ENCODE results near the gene CSNK1D. TPM values are rescaled to one million over a fixed set of nuclear protein-coding genes. Genes with fewer than 3 reads are reported as not detected.

Gene CSNK1D
- total RNA-seq, 2 donors from 2014 or later, result 37.6 to 116 TPM

DNA sequence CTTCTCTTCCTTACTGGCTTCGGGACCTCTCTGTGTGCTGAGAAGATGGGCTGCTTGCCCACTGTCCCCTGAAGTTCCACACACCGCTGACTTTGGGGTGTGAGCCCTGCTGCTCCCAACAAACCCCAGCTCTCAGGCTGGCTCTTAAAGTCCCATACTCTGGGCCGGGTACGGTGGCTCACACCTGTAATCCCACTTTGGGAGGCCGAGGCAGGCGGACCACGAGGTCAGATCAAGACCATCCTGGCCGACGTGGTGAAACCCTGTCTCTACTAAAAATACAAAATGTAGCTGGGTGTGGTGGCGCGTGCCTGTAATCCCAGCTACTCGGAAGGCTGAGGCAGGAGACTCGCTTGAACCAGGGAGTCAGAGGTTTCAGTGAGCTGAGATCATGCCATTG lies 26.7 kb upstream of the CSNK1D start:
- ATAC-seq (no peak), DNase-seq (no peak)
- Histone ChIP-seq H3K27ac (no peak overlapping the region), H3K36me3 (replicated peaks in 1 of 2; ENCODE audit: insufficient read depth in 1 of 2, low read depth in 2 of 2) (no peaks in the 10 kb centered on the region), H3K4me1 (peaks cover 44% of the 10 kb centered on the region), H3K9me3 (no peaks in the 10 kb centered on the region), H3K27me3 (no peaks in the 10 kb centered on the region), H3K4me3 (no peak overlapping the region)
- WGBS, 2 donors, result 91 to 96% methylated on average over 12 to 13 of the region's 13 CpGs
- intact Hi-C loops (cut with DNase I), result no loop called here
- TF ChIP-seq, protein P1, sequence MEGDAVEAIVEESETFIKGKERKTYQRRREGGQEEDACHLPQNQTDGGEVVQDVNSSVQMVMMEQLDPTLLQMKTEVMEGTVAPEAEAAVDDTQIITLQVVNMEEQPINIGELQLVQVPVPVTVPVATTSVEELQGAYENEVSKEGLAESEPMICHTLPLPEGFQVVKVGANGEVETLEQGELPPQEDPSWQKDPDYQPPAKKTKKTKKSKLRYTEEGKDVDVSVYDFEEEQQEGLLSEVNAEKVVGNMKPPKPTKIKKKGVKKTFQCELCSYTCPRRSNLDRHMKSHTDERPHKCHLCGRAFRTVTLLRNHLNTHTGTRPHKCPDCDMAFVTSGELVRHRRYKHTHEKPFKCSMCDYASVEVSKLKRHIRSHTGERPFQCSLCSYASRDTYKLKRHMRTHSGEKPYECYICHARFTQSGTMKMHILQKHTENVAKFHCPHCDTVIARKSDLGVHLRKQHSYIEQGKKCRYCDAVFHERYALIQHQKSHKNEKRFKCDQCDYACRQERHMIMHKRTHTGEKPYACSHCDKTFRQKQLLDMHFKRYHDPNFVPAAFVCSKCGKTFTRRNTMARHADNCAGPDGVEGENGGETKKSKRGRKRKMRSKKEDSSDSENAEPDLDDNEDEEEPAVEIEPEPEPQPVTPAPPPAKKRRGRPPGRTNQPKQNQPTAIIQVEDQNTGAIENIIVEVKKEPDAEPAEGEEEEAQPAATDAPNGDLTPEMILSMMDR (IDR thresholded peaks at IDR 0.05), result no peak
- no peak for TF ChIP-seq POLR2A (IDR thresholded peaks at IDR 0.05)

- TF ChIP-seq, protein P1 (IDR thresholded peaks at IDR 0.05), result no peak
- TF ChIP-seq POLR2A (IDR thresholded peaks at IDR 0.05), result no peak
- ATAC-seq, result no peak
- H3K27ac ChIP-seq, result peak overlapping the region in 1 of 4 donors; percentile 97
- intact Hi-C loops (cut with DNase I), result no loop called here
- DNase-seq, result no peak
- WGBS, 2 donors, result 87 to 91% methylated on average over 10 of the region's 10 CpGs
- no peak overlapping the region for H3K4me3 ChIP-seq
- H3K36me3 ChIP-seq (replicated peaks in 1 of 2; ENCODE audit: insufficient read depth in 1 of 2, low read depth in 2 of 2), result no peaks in the 10 kb centered on the region
- no peaks in the 10 kb centered on the region for H3K27me3 ChIP-seq
- H3K9me3 ChIP-seq, result no peaks in the 10 kb centered on the region
- peaks cover 52% of the 10 kb centered on the region for H3K4me1 ChIP-seq
Measured at GRCh38 chr17:82299452-82299851, 26.0 kb upstream of the CSNK1D start.

GRCh38 chr17:82298538-82299421 lies 25.3 kb upstream of the CSNK1D start:
- no peak for ATAC-seq
- intact Hi-C loops (cut with DNase I), result no loop called here
- no peaks in the 10 kb centered on the region for H3K27me3 ChIP-seq
- TF ChIP-seq POLR2A (IDR thresholded peaks at IDR 0.05), result no peak
- TF ChIP-seq, protein P1 (IDR thresholded peaks at IDR 0.05), result no peak
- H3K36me3 ChIP-seq (replicated peaks in 1 of 2; ENCODE audit: insufficient read depth in 1 of 2, low read depth in 2 of 2), result no peaks in the 10 kb centered on the region
- H3K4me1 ChIP-seq, result peaks cover 59% of the 10 kb centered on the region
- no peaks in the 10 kb centered on the region for H3K9me3 ChIP-seq
- H3K27ac ChIP-seq, result peak overlapping the region; percentile 73 to 99 (median 92)
- no peak for DNase-seq
- no peak overlapping the region for H3K4me3 ChIP-seq
- 70 to 71% methylated on average over 6 to 24 of the region's 27 CpGs for WGBS, 2 donors

DNA sequence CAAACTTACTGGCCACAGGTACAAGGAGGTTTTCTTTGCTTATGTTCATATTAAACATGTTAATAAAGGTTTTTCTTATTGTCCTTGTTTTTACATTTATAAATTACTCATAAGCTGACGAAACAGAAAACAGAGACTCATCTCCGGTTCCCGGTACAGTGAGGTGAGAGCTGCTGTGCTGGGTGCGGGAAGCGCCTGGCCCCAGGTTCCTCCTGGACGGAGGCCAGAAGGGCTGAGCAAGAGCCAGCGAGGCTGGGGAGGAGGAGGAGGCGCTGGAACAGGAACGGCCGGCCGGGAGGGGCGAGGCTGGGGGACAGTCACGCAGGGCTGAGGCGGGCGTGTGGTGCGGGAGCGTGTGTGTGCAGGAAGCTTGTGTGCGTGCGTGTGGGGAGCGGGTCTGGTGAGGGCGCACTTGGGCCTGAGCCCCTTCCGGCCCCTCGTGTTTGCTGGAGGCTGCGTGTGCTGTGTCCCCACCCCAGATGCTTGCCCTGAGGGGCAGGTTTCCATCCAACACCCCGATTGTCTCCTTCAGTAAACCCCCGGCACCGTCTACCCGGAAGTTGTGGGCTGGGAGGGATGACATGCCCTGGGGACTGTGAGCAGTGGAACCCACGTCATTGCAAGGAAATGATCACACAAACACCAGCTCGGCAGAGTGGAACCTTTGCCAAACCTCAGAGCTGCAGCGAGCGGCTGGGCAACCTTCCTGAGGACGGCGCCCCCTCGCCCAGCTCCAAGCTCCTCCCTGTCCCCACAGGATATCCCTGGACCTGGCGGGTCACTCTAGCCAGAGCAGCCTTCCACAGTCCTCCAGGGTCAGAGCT lies 24.4 kb upstream of the CSNK1D start:
- H3K9me3 ChIP-seq, result no peaks in the 10 kb centered on the region
- peak; percentile 88 to 95 (median 90) for DNase-seq
- intact Hi-C loops (cut with DNase I), result no loop called here
- TF ChIP-seq POLR2A (IDR thresholded peaks at IDR 0.05), result peak; percentile 56 to 84 (median 81)
- TF ChIP-seq, protein P1 (IDR thresholded peaks at IDR 0.05), result no peak
- no peak overlapping the region for H3K4me3 ChIP-seq
- no peaks in the 10 kb centered on the region for H3K27me3 ChIP-seq
- no peaks in the 10 kb centered on the region for H3K36me3 ChIP-seq (replicated peaks in 1 of 2; ENCODE audit: insufficient read depth in 1 of 2, low read depth in 2 of 2)
- H3K27ac ChIP-seq, result peak overlapping the region; percentile 73 to 99 (median 92)
- ATAC-seq, result peak; percentile 81
- WGBS, 2 donors, result 0 to 2% methylated on average over 3 to 34 of the region's 36 CpGs
- peaks cover 63% of the 10 kb centered on the region for H3K4me1 ChIP-seq

Measured in body of pancreas (tissue), 4 donors.